NOMO-1 (cell line): ENCODE data around the gene LSAMP.

Source experiments
- DNase-seq, 2 experiments: peaks; one replicate each; lab custom pipeline; 2025; ENCODE audit not compliant: unreplicated experiment in 2 of 2; lab: John Stamatoyannopoulos, UW

Gene LSAMP

GRCh38 chr3:116300226-116300625 lies 145.1 kb downstream of the LSAMP start:
- no peak for DNase-seq

GRCh38 chr3:116299646-116300081 lies 145.6 kb downstream of the LSAMP start:
- DNase-seq, result no peak

DNA sequence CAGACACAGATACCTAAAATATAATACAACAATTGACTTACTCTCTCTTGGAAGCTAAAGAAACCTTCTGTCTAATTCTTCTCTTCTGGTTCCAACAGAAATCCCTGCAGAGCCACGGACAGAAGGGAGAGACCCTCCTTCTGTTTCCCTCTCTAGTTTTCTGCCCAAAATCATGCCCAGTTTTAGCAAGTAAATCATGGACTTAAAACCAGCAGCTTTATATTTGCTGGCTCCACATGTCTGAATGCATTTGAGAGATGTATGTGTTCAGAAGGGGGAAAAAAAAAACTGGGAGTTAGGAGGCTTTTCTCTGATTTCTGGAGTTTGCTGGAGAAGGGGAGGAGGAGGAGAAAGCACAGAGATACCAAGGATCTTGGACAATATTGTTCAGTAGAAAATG lies 147.1 kb downstream of the LSAMP start:
- no peak for DNase-seq

GRCh38 chr3:116291141-116291540 lies 154.1 kb downstream of the LSAMP start:
- DNase-seq, result no peak

DNA sequence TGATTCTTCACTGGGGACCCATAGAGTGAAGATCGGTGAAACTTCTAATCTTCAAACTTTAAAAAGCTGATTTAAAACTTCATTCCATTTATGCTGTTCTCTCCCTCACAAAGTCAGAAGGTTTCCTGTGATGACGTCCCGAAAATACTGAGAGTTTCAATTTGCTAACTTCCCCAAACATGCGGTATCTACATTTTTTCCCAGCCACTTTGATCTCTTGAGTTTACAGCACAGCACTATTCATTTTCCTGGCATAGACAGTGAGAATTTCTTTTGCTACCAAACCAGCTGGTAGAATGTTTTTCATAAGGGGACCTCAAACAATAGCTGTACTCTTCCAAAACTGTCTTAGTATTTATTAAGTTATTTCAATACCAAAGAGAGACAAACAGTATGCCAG lies 156.8 kb downstream of the LSAMP start:
- no peak for DNase-seq

- DNase-seq, result no peak
Measured at GRCh38 chr3:116285781-116286421, 159.4 kb downstream of the LSAMP start.

DNA sequence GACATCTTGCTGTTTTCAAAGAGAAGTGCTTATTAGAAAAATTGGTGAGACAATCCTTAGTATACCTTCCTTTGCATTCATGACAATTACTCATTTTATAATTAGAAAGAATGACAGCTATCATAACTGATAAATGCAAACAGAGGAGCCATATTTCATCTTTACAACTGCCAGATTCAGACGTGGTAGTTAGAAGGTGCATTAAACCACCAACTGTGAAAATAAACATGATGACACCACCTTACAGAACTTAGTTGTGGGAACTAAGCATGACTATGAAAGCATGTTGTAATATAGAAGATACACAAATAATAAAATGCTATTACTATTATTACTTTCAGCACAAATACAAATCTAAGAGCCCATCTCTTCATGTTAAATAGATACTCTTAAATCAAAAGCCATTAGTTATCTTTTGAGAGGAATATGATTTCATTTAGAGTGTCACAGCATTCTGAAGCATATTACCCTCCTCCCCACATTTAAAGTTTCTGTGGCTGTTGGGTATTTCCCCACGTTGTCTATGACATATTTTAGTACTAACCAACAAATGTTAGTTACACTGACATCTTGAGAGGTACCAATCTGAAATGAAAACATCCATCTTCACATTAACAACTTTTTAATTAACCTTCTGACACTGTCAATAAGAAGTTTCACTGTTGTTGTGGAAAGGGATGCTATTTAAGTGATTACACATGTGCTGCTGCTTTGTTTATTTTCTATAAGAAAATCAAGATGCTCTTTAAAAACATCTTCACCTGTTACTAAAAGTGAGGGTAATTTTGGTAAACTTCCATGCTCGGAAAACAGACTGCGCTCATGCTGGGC lies 163.8 kb downstream of the LSAMP start:
- DNase-seq, result no peak

DNA sequence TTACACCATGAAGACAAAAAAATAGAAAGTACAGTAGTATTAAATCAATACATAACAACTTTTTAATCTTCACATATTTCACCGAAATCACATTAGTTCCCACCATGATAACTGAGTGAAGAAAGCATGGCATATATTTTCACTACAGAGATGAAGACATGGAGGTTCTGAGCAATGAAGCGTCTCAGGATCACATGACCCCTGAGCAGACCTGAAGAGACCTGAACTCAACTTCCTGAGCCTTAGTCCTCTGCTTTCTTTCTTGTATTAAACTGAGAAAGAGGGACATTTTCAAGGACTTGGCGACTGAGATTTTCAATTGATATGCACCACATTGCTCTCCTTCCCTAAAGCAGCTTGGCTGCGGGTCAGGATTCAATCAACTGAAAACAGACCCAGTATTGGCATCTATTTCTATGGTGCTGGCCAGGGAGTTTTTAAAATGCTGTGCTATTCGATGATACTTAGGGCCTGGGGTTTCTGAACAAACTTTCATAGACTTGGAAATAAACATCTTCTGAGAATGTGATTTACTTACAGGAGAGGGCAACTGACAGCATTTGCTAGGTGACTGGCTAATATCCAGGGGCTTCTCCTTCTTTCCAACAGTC lies 165.1 kb downstream of the LSAMP start:
- DNase-seq, result no peak

DNA sequence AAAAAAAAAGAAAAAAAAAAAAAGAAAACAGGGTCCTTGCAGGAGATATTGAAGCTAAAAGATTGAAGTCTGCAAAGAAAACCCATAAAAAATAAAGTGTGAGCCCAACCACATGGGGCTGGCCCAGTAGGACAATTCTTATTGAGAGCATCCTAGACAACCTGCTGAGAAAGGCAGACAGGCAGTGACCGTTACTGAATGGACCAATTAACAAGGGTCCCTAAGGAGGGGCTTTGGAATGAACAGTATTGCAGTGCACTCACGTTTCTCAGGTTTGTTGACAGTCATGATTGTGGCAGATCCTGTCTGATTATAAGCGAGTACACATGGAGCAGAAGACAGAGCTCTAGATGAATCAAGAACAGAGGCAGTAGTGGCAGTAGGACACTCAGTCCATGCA lies 168.6 kb downstream of the LSAMP start:
- DNase-seq, result no peak

GRCh38 chr3:116270056-116270455 lies 175.2 kb downstream of the LSAMP start:
- DNase-seq, result no peak

DNA sequence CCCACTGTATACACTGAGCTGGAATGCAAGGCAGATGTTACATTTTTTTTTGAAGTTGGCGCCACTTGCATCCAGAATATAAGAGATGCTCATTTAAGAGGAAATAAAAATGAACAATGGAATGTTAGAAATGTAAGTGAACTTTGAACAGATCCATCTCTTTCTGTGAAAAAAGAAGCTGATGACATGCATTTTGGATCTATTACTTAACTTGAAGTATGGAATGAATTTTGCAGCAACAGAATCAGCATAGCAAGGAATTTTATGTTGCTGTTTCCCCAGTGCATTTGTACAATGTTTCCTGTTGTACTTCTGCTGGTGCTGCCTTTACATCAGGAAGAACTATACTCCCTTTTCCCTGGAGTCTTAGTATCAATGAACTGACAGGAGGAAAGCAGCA lies 178.2 kb downstream of the LSAMP start:
- DNase-seq, result no peak

- no peak for DNase-seq
Measured at GRCh38 chr3:116265976-116266584, 179.2 kb downstream of the LSAMP start.

DNA sequence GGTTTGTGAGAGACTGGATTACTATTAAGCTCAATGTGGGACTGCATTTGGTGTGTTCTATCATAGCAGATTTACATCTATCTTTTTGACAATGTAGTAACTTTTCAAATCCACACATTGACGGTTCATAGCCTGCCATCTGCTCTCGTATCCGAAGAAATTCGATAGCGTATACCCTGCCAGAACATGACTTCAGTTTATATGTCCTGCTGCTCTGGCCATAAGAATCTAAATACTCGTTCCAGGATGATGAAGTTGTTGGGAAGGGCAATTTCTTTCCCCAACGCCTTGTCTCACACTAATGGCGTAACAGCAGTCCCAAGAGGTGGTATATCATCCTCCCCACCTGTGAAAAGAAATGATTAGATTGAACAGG lies 180.0 kb downstream of the LSAMP start:
- no peak for DNase-seq

DNA sequence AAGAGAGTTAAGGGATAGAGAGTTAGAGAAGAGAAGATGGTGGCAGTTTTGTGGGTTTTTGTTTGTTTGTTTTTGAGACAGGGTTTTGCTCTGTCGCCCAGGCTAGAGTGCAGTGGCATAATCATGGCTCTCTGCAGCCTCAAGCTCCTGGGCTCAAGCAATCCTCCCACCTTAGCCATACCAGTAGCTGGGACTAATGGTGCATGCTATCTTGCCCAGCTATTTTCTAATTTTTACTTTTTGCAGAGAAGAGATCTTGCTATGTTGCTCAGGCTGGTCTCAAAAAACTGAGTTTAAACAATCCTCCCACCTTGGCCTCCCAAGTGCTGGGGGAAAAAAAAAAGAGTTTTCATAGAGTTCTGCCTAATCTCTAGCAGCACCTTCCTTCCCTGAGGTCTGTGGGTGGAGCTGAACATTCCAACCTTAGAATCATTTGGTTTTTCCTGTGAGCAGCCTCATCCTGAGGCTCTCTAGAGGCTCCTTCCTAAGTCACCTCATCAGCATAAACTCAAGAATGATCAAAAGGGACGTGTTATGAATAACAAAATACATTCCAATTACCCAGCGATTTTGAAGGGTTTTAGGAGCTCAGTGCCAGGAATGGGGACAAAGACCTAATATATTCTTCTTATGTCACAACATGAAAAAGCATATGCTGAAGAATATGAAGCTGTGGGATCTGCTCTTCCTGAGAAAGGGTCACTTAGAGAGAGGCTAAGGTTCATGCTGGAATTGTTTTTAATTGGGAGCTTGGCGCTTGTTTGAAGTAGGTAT lies 180.6 kb downstream of the LSAMP start:
- DNase-seq, result no peak

DNA sequence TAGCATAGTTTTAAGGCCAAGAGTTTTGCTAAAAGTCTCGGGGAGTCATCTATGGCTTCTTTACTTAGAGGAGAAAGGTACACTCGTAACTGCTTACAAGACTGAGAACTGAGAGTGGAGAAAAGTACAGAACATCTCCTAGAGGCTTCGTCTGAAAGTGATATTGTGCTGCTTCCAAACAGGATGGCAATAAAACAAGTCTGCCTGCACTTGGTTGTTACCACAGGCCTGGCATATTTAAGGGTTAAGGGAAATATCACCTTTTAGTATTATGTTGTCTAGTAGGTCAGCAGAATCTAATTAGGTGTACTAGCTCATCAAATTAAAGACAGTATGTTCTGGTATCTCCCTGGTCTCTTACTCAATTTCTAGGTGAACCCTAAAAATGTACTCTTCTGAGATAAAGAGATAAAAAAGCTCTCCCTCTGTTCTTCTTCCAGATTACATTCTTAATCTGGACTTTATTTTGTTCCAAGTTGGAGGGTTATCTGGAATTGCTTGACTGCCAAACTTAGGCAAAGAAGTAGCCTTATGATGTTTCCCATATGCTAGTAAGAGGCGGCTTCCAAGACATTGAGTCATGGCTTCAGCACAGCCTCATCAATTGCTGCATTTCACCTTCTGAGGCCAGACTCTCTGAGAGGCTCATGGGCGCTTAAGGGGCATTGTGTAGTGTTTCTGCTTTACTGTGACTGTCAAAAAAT lies 181.3 kb downstream of the LSAMP start:
- DNase-seq, result no peak

DNA sequence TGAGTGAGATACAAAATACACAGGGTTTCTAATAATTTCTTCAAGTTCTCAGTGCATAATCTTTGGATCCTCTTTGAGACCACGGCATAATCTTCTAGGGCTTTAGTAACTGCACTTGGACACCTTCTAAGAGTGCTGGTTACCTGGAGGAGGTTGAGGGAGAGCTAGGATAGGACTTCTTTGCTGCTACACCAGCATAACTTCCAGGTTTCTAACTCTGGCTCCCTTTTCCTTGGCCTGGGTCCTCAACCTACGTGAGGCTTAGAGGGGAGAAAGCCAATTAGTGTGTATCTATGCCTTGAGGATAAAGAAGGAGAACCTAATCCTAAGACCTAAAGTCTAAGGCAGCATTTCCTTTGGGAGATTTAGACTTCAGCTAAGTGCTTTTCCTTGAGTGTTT lies 184.8 kb downstream of the LSAMP start:
- no peak for DNase-seq

DNA sequence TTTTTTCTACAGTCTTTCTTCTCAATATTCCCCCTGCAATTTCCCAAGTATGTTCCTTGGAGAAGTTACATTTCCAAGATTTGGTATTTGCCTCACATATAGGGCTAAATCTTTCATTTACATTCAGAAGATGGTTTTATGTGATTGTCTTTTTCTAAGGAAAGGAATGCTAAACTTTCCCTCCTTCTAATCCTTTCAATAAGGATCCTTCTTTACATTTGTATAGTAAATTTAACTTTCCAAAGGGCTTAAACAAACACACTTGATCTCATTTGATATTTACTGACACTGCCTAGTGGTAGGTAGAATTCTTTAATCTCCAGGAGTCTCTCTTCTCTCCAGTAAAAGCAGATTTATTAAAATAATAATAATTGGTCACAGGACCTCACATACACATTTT lies 185.3 kb downstream of the LSAMP start:
- DNase-seq, result no peak

DNA sequence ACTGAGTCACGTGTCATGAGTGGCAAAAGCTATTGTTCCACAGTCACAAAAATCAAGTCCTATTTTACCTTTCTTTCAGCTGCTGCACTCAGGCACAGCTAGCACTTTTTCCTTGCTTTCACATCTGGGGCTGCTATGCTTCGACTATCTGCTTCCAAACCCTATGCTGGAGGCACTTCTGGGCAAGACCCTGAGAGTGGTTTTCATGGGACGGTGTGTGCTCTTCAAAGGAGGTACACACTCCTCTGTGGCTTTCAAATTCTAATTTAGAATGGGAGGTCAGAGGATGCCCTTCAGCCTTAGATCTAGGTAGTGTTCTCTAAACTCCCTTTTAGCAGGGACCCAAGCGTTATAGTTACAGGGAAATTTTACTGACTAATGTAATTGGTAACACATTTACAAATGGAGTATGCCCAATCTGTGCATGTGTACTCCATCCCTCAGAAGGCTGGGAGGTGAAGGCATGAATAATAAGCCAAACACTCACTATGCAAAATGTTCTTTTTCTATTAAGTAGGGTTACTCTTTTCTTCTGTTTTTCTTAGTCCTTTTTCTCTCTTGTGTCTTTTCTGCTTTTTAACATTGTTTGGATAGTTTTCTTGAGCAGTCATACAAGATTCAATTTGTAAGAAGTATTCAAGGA lies 188.3 kb downstream of the LSAMP start:
- no peak for DNase-seq

DNA sequence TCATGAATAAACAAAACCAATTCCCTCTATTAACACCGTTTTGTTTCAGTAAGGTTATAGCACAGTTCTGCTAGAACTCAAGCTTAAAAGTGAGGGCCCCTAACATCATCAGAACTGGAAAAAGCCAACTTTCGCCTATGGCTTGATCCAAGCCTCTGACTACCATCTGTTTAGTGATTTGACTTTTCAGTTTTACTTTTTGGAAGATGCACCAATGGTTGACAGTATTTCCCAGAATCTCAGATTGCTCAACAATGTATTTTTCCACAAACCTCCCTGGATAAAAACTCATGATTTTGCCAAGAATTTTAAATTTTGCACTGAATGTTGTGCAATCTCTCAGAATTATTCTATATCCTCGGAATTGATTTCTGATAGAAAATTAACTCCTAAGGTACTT lies 190.7 kb downstream of the LSAMP start:
- DNase-seq, result no peak

GRCh38 chr3:116253511-116253910 lies 191.8 kb downstream of the LSAMP start:
- DNase-seq, result no peak
